ENCODE measurements around the gene FARSB.

DNA sequence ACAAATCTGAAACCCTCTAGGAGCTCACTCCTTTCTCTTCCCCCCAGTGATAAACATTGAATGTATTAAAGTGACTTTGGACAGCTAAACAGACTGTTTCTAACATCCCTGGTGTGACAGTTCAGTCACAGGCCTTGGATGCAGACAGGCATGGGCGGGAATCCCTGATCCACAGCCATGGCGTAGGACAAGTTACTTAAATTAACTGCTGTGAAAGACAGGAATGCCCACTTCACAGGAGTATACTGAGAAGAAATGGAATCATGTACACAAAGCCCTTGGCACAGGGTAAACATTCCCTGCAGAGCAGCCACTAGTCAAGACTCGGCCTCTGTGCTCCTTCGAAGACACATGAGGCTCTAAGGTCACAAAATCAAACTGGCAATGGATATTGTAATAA is 34.0 kb downstream of the FARSB start:
- TF ChIP-seq POLR2AphosphoS5 (IDR thresholded peaks at IDR 0.05; ENCODE audit: low read depth, low read length) (no peak), EZH2phosphoT487 (IDR thresholded peaks at IDR 0.05; ENCODE audit: borderline replicate concordance) (no peak), POLR2A (IDR thresholded peaks at IDR 0.05; ENCODE audit: borderline replicate concordance, extremely low read depth, insufficient read depth, insufficient read length) (no peak), CEBPB (IDR thresholded peaks at IDR 0.05; ENCODE audit: low read depth) (no peak), SRF (IDR thresholded peaks at IDR 0.05; ENCODE audit: low read depth) (no peak), FOSL1 (IDR thresholded peaks at IDR 0.05; ENCODE audit: low read depth) (no peak), TCF7L2 (IDR thresholded peaks at IDR 0.05; ENCODE audit: borderline replicate concordance, extremely low read depth, insufficient read depth, insufficient read length) (no peak), EZH2 (IDR thresholded peaks at IDR 0.05) (no peak), SIN3A (IDR thresholded peaks at IDR 0.05; ENCODE audit: low read depth) (no peak), YY1 (IDR thresholded peaks at IDR 0.05; ENCODE audit: extremely low read depth, insufficient replicate concordance, low read depth, low read length) (no peak)
- TF ChIP-seq, protein P1, sequence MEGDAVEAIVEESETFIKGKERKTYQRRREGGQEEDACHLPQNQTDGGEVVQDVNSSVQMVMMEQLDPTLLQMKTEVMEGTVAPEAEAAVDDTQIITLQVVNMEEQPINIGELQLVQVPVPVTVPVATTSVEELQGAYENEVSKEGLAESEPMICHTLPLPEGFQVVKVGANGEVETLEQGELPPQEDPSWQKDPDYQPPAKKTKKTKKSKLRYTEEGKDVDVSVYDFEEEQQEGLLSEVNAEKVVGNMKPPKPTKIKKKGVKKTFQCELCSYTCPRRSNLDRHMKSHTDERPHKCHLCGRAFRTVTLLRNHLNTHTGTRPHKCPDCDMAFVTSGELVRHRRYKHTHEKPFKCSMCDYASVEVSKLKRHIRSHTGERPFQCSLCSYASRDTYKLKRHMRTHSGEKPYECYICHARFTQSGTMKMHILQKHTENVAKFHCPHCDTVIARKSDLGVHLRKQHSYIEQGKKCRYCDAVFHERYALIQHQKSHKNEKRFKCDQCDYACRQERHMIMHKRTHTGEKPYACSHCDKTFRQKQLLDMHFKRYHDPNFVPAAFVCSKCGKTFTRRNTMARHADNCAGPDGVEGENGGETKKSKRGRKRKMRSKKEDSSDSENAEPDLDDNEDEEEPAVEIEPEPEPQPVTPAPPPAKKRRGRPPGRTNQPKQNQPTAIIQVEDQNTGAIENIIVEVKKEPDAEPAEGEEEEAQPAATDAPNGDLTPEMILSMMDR (IDR thresholded peaks at IDR 0.05 in 2 of 3, conservative IDR thresholded peaks at IDR 0.05 in 1 of 3; ENCODE audit: borderline replicate concordance in 1 of 3, insufficient read depth in 1 of 3, low read depth in 2 of 3, low read length in 2 of 3): no peak
- TF ChIP-seq, protein P2, sequence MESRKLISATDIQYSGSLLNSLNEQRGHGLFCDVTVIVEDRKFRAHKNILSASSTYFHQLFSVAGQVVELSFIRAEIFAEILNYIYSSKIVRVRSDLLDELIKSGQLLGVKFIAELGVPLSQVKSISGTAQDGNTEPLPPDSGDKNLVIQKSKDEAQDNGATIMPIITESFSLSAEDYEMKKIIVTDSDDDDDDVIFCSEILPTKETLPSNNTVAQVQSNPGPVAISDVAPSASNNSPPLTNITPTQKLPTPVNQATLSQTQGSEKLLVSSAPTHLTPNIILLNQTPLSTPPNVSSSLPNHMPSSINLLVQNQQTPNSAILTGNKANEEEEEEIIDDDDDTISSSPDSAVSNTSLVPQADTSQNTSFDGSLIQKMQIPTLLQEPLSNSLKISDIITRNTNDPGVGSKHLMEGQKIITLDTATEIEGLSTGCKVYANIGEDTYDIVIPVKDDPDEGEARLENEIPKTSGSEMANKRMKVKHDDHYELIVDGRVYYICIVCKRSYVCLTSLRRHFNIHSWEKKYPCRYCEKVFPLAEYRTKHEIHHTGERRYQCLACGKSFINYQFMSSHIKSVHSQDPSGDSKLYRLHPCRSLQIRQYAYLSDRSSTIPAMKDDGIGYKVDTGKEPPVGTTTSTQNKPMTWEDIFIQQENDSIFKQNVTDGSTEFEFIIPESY (IDR thresholded peaks at IDR 0.05; ENCODE audit: extremely low read depth, insufficient replicate concordance, low read length): no peak
- TF ChIP-seq, protein P3, sequence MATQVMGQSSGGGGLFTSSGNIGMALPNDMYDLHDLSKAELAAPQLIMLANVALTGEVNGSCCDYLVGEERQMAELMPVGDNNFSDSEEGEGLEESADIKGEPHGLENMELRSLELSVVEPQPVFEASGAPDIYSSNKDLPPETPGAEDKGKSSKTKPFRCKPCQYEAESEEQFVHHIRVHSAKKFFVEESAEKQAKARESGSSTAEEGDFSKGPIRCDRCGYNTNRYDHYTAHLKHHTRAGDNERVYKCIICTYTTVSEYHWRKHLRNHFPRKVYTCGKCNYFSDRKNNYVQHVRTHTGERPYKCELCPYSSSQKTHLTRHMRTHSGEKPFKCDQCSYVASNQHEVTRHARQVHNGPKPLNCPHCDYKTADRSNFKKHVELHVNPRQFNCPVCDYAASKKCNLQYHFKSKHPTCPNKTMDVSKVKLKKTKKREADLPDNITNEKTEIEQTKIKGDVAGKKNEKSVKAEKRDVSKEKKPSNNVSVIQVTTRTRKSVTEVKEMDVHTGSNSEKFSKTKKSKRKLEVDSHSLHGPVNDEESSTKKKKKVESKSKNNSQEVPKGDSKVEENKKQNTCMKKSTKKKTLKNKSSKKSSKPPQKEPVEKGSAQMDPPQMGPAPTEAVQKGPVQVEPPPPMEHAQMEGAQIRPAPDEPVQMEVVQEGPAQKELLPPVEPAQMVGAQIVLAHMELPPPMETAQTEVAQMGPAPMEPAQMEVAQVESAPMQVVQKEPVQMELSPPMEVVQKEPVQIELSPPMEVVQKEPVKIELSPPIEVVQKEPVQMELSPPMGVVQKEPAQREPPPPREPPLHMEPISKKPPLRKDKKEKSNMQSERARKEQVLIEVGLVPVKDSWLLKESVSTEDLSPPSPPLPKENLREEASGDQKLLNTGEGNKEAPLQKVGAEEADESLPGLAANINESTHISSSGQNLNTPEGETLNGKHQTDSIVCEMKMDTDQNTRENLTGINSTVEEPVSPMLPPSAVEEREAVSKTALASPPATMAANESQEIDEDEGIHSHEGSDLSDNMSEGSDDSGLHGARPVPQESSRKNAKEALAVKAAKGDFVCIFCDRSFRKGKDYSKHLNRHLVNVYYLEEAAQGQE (IDR thresholded peaks at IDR 0.05; ENCODE audit: low read depth): no peak
- TF ChIP-seq, protein P4, sequence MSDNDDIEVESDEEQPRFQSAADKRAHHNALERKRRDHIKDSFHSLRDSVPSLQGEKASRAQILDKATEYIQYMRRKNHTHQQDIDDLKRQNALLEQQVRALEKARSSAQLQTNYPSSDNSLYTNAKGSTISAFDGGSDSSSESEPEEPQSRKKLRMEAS (IDR thresholded peaks at IDR 0.05): no peak
